HG02588 (cell line): ENCODE results near the gene ZEB2.

Source experiments
- ATAC-seq: cut with Tn5 transposase; IDR thresholded peaks from one replicate; pipeline ENCODE4 v1.9.1; 2021; ENCODE audit warnings: mild to moderate bottlenecking, moderate library complexity; ENCODE audit not compliant: unreplicated experiment

ZEB2 gene

DNA sequence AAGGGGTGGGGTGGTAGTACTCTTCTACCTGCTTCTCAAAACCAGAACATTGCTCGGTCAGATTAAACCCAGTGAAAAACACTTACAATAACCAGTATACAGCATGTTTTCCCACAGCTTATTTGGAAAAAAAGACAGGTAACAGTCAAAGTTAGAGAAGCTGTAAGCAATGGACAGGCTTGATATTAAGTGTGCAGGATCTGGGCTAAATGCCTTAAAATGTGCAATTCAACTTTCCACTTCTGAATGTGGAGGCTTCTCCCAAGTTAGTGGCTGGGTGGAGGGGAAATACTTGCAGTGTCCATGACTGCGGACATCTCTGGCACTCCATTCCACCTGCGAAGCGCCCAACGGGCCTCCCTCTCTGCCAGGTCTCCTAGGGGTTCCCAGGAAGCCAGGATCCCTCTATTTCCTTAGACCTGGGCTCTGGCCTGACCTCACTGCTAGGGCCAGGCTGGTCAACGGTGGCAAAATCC lies 5.3 kb downstream of the ZEB2 start:
- ATAC-seq = no peak

DNA sequence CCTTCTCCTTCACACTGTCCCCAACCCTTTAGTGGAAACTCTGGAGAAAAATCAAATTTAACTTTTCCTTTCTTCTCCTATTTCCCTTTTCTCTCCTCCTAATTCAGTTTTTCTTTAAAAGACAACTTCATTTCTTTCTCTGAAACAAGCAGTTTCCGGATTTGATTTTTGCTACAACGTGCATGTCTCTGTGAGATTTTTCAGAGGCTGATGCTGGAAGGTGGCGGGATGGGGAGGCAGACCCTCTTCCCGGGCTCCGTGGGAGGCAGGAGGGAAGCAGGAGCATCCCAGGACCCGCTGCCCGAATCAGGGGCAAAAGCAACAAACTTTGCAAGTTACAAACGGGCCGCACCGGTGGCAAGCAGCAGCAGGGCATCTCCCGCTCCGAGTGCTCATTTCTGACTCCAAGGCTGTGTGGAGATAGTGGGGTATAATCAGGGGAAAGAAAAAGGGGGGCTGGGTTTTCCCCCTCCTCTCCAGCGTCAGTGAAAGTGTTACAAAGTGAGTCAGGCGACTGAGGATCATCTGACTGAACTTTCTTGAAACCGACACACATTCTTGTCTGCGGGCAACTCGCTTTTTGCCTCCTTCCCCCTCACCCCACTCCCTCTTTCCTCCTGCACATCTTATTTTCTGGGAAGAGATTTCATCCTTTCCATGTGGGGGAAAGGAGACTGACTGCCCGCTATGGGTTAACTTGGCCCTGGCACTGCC lies 6.4 kb downstream of the ZEB2 start:
- no peak for ATAC-seq

DNA sequence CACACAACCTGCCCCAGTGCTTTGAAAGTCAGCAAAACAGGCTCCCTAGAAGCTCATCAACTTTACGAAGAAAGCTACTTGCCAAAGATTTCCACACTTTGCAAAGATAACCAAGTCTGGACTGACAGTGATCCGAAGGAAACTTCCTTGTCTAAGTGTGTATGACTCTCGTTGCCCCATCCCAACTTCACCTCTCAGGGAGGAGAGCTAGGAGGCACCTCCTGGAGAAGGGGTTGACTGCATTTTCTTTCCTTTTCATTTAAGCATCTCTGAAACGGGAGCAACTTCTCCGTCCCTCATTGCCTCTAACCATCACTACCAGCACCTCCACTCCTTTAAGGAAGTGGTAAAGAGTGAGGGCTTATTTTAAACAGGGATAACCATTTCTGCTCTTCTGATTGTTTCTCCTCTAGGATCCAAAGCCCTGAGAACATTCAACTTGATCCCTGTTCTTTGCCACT lies 7.0 kb downstream of the ZEB2 start:
- ATAC-seq = no peak

DNA sequence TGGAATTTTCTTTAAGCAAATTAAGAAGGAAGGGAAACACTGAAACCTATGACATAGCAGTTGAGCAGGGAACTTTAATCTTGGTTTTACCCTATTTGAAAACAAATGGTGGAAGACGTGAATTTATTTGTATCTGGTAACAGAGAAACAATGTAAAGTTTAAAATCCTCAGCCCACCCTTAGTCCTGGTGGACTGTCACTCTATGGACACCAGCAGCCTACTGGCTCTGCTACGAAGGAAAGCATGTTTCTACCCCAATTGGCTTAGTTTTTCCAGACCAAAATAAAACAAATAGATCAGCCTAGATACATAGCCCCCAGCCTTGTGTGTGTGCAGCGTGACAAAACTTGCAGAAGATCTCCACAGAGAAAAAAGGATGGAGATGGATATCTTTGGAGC lies 7.4 kb downstream of the ZEB2 start:
- no peak for ATAC-seq

DNA sequence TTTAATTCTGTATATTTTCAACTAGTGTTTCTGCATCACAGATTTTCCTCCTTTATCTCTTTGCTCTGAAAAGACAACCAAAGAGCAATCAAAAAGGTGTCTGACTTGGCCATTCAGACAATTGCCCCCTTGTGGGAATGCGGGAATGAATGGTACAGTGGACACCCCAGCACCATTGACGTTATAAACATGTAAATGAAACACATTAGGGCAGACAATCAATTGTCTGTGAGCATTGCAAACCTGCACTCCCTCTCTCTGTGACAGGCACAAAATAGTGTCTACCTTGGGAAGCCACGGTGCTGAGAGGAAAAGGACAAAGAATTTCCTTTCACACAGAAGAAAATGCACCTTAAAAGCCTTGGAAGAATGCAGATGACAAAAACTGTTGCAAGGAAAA lies 8.0 kb downstream of the ZEB2 start:
- no peak for ATAC-seq

DNA sequence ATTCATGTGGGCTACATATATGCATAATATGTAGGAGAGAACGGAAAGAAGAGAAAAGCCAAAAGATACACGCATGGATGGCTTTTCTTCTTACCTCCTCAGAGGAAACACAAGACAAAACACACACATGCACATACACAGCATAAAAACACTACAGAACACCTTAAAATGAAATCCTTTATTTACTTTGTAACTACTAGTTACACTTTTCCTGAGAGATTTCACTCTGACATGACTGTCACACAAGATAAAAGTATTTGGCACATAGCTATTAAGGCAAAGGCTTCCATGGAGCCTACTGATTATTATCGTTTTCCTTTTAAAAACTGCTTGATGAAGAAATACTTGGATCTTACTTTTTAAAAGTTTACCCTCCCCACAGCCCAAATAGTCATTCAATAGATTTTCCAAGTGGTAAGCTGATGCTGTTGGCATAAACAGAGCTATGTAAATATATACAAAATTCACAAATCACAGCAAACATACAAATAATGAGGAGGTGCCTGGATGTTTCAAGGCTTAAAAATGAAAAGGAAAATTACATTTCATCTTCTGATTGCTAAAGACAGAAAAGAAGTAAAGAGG lies 8.6 kb downstream of the ZEB2 start:
- no peak for ATAC-seq

DNA sequence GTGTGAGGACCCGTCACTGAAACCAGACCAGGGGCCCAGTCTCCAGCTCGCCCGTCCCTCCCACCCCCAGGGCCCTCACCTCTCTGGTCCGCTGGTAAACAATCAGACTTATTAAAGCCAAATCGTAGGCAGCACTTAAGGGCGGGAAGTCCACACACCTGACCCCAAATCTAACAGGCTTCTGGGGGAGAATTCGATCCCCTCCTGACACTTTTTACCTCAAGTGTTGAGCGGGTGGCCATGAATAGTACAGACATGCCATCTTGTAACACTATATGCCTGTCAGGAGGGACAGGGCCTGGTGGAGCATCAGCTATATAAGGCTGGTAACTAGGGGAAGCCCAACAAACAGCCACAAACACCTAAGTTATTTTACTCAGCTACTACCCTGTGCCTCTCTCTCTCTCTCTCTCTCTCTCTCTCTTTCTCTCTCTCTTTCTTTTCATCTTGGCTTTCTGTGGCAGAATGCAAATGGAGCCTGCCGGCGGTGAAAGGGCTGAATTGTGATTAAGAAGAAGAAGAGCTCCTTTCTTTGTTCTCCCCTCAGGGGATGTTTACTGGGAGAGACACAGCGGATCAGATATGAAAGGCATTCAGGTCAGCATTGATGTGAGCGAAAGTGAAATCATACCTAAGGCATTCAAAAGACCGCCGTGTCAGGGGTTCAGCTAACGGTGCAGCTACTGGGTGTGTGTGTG lies 9.5 kb downstream of the ZEB2 start:
- peak; percentile 80 for ATAC-seq

DNA sequence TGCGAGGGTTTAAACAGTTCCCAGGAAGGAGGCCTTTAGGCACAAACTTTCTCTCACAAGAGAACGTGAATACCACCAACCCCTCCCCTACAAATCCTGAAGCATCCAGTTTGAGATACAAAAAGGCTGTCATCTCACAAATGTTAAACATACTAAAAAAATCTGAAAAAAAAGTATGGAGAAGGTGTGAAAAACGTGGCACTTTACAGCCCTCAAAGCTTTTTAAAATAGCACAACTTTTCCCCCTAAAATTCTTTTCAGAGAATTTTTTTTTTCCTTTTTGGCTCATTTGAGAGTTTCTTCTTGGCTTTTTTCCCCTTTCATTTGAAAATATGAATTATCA lies 10.1 kb downstream of the ZEB2 start:
- no peak for ATAC-seq

DNA sequence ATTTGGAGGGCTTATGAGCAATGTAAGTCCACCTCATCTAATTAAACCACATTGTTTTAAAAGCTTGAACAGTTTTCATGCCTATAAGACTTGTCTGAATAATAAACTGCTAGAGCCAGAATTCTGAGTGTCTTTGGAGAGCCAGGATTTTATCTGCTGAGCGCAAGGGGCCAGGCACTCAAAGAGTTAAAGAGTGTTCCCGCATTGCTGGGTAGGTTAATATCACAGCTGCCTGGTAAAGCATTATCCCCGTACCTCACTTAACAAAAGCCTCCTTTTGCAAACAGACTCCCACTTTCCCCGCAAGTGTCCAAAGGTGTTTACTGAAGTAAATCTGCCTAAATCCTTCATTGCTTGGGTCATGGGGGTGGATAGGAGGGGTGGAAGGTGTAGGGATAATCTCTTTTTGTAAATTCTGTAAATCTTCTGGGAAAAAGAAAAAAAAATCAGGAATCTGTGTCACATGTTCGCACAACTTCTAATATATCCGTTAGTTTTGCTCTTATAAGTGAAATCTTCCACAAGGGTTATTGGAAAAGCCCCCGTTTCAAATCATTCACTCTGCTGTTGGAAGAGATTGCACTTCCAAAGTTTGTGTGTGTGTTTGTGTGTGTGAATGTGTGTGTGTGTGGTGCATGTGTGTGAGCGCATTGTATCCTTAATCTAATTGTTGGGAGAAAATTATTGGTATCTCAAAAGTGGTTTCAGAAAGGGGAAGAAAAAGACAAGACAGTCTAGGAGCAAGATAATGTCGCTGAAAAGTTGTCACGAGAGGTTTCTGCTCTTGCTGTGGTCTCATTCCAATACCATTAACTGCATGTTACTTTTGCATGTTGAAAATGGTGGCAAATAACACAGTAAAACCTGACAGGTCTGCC lies 10.7 kb downstream of the ZEB2 start:
- ATAC-seq = no peak

DNA sequence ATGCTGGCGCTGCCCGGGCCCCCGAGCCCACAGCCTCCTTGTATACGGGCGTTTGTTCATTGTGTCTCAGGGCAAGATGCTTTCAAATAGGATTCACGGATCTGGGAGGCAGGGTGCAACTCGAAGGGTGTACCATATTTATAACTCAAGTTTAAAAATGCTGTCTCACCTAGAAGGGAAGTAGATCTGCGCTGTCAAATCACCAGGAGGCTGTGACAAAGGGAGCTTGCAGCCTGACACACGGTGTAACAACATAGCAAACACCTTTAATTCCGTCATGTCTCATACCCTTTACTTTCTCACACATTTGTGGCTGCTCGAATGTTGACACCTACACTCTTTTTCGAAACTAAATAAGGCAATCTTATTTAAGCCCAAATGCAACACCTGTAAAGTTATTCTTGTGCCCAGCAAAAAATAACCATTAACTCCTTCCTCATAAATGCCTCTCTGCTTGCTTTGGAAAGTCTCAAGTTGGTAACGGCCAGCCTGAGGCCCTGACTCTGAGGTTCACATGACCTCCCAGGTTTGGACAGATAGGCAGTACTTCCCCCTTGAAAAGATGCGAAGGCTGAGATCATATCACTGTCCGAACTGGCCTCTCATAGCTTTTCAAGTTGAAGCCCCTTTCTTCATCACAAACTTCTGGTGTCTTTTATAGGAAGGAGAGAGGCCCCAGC lies 11.6 kb downstream of the ZEB2 start:
- no peak for ATAC-seq

DNA sequence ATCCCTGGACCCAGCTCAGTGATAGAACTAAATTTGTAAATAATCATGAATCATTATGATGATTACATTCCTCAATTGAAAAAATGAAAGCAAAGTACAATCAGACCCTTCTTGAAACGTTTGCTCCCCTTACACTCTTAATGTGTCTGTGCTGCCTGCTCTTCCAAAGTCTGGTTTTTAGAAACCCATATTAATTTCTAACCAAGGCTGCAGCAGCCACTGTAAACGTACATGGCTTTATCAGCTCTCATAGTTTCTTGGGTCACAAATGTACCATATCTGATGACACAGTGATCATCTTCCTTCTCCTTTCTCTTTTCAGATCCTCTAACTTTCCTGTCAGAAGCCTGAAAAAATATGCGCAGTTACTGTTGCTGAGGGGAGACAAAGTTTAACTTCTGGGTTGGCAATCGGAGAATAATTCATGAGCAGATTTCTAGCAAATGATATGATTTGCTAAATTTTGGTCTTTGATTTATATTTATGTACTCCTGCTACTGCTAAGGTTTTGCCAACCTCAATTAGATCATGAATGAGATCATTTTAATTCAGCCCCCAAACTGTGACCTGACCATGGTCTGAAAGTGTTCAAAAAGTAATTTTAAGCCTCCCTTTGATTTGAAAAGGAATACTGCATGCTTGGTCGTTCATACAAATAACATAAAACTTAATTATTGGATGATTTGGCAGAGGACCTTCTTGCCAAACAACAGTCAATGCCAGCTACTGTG lies 12.3 kb downstream of the ZEB2 start:
- no peak for ATAC-seq

DNA sequence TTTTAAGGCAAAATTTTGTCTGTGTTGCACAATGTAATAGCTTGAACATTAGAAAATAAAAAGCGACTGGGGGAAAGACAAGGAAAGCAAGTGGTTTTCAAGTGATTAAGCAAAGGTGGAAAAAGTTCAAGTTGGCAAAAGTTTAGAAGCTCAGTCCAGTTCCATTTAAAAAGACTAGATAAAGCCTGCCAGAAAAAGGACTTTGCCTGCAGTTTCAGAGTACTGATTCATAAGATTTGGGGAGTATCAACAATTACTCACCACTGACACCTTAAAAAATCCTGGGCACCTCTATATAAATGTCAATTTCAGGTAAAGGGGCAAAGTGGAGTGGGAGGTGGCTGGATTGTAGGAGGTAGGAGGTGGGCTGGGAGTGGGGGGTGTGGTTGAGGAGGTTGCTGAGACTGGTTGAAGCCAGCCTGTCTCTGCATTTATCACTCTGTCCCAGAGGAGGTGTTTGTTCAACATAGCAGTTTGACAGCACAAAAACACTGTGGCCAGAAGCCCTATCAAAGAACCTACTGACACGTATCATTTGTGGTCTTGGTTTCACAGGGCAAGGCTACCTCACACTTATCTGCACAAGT lies 14.6 kb downstream of the ZEB2 start:
- ATAC-seq = no peak

DNA sequence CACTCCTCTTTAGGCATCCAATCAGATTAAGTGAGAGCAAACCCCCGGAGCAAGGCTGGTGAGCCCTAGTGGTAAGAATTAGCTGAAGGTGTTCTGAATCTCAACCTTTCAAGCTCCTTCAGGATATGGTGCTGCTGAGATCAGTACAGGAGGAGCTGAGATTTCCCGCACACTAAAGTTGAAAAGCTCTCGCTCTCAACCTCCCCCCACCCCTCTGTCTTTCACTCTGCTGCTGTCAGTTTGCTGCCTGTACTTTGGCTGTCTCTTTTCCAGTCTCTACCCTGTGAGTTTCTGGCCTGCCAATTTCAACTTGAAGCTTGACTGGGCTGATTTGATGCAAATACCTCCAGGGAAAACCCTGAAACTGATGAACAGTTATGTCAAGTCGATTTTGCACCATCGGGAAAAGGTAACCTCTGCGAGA lies 15.7 kb downstream of the ZEB2 start:
- ATAC-seq = no peak

DNA sequence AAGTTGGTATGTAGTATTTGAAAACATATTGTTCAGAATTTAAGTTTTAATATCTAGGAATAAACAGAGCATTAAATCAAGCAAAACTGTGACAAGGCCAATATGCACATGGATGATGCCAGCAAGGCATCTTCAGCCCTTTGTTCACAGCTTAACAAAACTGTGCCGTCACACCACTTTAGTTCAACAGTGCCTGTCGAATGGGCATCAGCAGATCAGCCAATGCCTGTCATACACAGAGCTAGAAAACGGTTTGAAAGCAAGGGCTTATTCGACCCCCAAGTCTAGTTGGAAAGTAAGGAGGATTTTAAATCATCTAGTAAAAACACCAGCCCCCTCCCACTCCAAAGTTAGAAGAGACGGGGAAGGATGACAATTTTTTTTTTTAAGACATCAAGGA lies 16.7 kb downstream of the ZEB2 start:
- ATAC-seq = no peak

DNA sequence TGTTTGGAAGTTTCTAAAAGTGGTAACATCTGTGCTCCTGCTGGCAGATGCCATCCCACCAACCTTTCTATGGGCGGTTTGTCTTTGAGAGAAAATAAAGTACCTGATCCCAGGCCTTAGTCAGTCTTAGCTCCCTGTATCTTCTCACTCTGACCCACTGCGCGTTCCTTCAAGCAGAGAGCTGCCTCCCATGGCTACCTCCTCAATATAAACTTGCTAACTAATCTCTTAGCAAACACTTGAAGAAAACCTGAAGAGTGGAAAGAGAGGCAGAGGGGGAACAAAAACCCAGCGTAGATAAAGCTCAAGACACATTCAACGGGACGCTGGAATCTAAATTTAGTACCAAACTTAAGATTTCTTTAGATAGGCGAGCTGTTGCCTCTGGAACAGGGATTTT lies 17.6 kb downstream of the ZEB2 start:
- ATAC-seq = no peak

DNA sequence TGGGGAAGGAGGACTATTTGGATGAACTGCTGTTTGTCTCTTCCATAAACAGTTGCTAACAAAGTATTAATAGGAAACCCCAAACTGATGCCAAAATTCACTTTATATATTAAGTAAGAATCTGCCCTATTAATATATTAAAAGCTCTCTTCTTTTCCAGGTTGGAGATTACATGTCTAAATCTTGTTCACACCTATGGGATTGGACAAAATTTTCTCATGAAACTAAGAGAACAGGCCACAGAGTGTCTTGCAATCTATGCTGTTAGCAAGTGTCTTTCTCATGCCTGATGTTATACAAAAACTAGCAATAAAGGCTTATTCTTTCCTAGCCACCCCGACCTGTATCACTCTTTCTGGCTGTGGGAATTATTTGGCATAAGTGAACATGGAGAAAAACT lies 18.3 kb downstream of the ZEB2 start:
- ATAC-seq = no peak

DNA sequence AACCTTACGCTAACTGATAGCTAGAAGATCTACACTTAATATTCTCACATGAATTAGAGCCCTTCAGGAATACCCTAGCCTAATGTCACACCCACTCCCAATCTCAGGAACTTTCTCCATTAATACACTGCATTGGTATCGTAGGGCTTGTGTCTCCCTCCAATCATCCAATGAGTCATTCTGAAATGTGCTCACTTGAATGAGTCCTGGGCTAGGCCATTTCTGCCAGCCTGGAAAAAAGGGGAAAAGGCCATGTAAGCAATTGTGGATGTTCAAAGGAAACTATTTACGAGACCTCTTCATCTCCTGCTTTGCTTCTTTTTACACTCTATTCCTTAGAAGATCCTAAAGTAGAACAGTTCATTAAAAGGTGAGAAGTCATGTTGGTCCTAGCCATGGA lies 18.8 kb downstream of the ZEB2 start:
- no peak for ATAC-seq

DNA sequence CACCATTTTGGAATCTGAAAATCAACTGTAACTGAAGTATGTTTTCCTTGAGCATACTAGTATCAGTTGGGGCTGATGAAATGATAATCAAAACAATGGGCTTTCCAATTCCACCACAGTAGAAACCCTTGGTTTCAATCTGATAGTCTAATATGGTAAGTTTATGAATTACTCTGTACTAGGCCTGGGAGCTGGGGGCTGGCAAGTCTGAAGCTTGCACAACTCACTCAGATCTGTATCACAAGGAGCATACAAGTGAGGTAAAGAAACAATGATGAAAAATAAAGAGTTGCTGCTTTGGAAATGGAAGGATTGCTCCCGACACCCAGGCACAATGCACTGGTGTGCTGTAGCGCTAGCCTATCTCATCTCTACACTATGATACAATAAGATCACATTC lies 19.4 kb downstream of the ZEB2 start:
- no peak for ATAC-seq

DNA sequence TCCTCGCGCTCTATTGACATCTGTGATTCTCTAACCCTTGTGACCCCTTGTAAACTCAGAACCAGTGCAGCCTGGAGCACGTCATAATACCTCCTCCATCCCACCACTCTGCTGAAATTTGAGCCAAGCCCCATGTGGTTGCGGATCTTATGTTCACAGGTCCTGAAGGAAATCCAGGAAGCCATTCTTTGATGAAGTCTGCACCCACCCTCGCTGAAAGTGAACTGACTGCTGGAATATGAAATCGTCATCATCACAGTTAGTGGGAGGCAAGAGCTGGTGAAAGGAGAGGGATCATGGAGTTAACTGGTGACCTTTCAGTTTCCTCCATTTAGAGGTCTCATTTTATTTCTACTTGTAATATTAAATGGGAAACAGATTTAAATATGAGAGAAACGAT lies 21.6 kb downstream of the ZEB2 start:
- ATAC-seq = no peak
